ENCODE measurements around the gene KRTAP5-7. TPM values are rescaled to one million over a fixed set of nuclear protein-coding genes. Genes with fewer than 3 reads are reported as not detected.
A peak's percentile ranks its signal among the peaks of the same experiment; 100 is the strongest.

KRTAP5-7 gene
- total and polyA plus RNA-seq, 2 of the 13 experiments (the other 11 are each of a cell fraction or from before 2014, with no cell fraction given) = 0.54 TPM; not detected in 1

DNA sequence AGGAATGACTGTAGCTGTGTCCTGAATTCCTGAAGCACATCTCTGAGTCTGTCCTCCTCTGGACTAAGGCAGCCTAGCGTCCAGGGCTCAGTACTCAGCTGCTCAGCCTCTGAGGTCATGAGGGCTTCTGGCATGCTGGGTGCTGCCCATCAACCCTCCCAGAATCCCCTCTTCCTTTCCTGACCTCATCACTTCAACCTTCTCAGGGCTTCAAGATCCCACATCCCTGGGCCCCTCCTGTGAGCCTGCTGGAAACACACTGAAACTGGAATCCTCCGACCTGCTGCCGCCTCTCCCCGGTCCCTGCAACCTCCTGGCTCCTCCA, 11.6 kb downstream of the KRTAP5-7 start:
- Histone ChIP-seq H4K20me1 (ENCODE audit: insufficient read depth, low read length) (no peaks in the 10 kb centered on the region), H3K27ac (ENCODE audit: extremely low read length, insufficient read depth, low read length) (no peak overlapping the region), H3K79me2 (ENCODE audit: insufficient read depth, low read length) (no peaks in the 10 kb centered on the region), H3K36me3 (replicated peaks in 1 of 2; ENCODE audit: control insufficient read depth in 1 of 2, insufficient read depth in 2 of 2, low read length in 2 of 2) (no peaks in the 10 kb centered on the region), H3K4me3 (replicated peaks in 1 of 3; ENCODE audit: insufficient read depth in 1 of 3, low read depth in 2 of 3, low read length in 3 of 3) (no peak overlapping the region), H3K9ac (ENCODE audit: insufficient read depth, low read depth, low read length) (no peak overlapping the region), H2AFZ (ENCODE audit: low read length) (no peak overlapping the region), H3K9me3 (ENCODE audit: low read length) (no peaks in the 10 kb centered on the region), H3K4me2 (ENCODE audit: low read depth, low read length) (no peak overlapping the region), H3K27me3 (ENCODE audit: control insufficient read depth in 1 of 2, insufficient read depth in 2 of 2, low read length in 2 of 2) (no peaks in the 10 kb centered on the region), H3K4me1 (ENCODE audit: insufficient read depth, low read length) (peaks cover 95% of the 10 kb centered on the region)
- BruUV-seq (replicated peaks) = no TSS peak
- 93% methylated on average over 4 of the region's 4 CpGs for WGBS (ENCODE audit: low lambda C conversion rate)
- intact Hi-C loops (cut with micrococcal nuclease; ENCODE audit: unreplicated experiment) = no loop called here
- in situ Hi-C loops (cut with HindIII; ENCODE audit: extremely low pct_ligation_motif_present, low pct_unique_long_range_greater_than_20kb) = no loop called here
- TF ChIP-seq ATAD3A (CRISPR knock-in tag; IDR thresholded peaks at IDR 0.05) = no peak
- TF ChIP-seq ZNF382 (CRISPR knock-in tag; IDR thresholded peaks at IDR 0.05; ENCODE audit: borderline replicate concordance) = no peak
- no peak for TF ChIP-seq ZNF33B (CRISPR knock-in tag; IDR thresholded peaks at IDR 0.05)
- no peak for TF ChIP-seq ZNF44 (CRISPR knock-in tag; IDR thresholded peaks at IDR 0.05)
- TF ChIP-seq, protein P1, sequence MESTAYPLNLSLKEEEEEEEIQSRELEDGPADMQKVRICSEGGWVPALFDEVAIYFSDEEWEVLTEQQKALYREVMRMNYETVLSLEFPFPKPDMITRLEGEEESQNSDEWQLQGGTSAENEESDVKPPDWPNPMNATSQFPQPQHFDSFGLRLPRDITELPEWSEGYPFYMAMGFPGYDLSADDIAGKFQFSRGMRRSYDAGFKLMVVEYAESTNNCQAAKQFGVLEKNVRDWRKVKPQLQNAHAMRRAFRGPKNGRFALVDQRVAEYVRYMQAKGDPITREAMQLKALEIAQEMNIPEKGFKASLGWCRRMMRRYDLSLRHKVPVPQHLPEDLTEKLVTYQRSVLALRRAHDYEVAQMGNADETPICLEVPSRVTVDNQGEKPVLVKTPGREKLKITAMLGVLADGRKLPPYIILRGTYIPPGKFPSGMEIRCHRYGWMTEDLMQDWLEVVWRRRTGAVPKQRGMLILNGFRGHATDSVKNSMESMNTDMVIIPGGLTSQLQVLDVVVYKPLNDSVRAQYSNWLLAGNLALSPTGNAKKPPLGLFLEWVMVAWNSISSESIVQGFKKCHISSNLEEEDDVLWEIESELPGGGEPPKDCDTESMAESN (CRISPR knock-in tag; conservative IDR thresholded peaks at IDR 0.05) = no peak
- ChIA-PET CTCF (ENCODE audit: low intra/inter-chr PET ratio, low total read pairs) (no interaction called here), POLR2A (no interaction called here)
- DNase-seq (ENCODE audit: low spot score) (no peak), FAIRE-seq (no peak), ATAC-seq (peak; percentile 67)

DNA sequence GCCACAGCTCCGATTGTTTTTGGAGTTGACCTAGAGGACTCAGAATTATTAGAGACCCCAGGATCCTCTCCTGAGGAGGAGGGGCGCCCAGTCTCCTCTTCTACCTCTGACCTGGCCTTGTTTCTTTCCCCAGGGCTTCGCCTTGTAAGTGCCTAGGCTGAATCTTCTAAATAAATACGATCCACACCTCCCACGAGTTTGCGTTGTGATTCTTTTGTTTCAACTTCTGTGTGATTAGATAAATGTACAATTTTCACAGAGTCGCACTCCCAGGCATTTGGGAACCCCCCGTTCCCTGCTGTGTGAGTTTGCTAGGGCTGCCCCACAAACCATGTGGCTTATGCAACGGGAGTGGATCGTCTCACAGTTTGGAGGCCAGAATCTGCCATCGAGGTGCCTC, 11.9 kb downstream of the KRTAP5-7 start:
- DNase-seq (ENCODE audit: low spot score) (no peak), ATAC-seq (no peak), FAIRE-seq (no peak)
- BruUV-seq (replicated peaks) = no TSS peak
- H3K9ac ChIP-seq (ENCODE audit: insufficient read depth, low read depth, low read length) = no peak overlapping the region
- H4K20me1 ChIP-seq (ENCODE audit: insufficient read depth, low read length) = no peaks in the 10 kb centered on the region
- H2AFZ ChIP-seq (ENCODE audit: low read length) = no peak overlapping the region
- intact Hi-C loops (cut with micrococcal nuclease; ENCODE audit: unreplicated experiment) = no loop called here
- no peak overlapping the region for H3K4me3 ChIP-seq (replicated peaks in 1 of 3; ENCODE audit: insufficient read depth in 1 of 3, low read depth in 2 of 3, low read length in 3 of 3)
- CTCF ChIA-PET (ENCODE audit: low intra/inter-chr PET ratio, low total read pairs) = no interaction called here
- no peak overlapping the region for H3K27ac ChIP-seq (ENCODE audit: extremely low read length, insufficient read depth, low read length)
- H3K36me3 ChIP-seq (replicated peaks in 1 of 2; ENCODE audit: control insufficient read depth in 1 of 2, insufficient read depth in 2 of 2, low read length in 2 of 2) = no peaks in the 10 kb centered on the region
- H3K4me2 ChIP-seq (ENCODE audit: low read depth, low read length) = 0 out of 2 replicates have a peak overlapping the region, but pooled peaks have one; percentile 12
- 83% methylated on average over 11 of the region's 11 CpGs for WGBS (ENCODE audit: low lambda C conversion rate)
- H3K27me3 ChIP-seq (ENCODE audit: control insufficient read depth in 1 of 2, insufficient read depth in 2 of 2, low read length in 2 of 2) = no peaks in the 10 kb centered on the region
- TF ChIP-seq SMAD9 (CRISPR knock-in tag; IDR thresholded peaks at IDR 0.05) (no peak), CHCHD3 (CRISPR knock-in tag; IDR thresholded peaks at IDR 0.05) (no peak), MIER3 (CRISPR knock-in tag; IDR thresholded peaks at IDR 0.05; ENCODE audit: borderline replicate concordance) (no peak)
- H3K9me3 ChIP-seq (ENCODE audit: low read length) = no peaks in the 10 kb centered on the region
- POLR2A ChIA-PET = no interaction called here
- no peaks in the 10 kb centered on the region for H3K79me2 ChIP-seq (ENCODE audit: insufficient read depth, low read length)
- in situ Hi-C loops (cut with HindIII; ENCODE audit: extremely low pct_ligation_motif_present, low pct_unique_long_range_greater_than_20kb) = no loop called here
- H3K4me1 ChIP-seq (ENCODE audit: insufficient read depth, low read length) = peaks cover 95% of the 10 kb centered on the region
